Measurements from ENCODE around the gene PIK3R1. TPM values are rescaled to one million over a fixed set of nuclear protein-coding genes. Genes with fewer than 3 reads are reported as not detected.

Gene PIK3R1
- total RNA-seq, 1 experiment from 2014 or later, result 1.7 TPM

DNA sequence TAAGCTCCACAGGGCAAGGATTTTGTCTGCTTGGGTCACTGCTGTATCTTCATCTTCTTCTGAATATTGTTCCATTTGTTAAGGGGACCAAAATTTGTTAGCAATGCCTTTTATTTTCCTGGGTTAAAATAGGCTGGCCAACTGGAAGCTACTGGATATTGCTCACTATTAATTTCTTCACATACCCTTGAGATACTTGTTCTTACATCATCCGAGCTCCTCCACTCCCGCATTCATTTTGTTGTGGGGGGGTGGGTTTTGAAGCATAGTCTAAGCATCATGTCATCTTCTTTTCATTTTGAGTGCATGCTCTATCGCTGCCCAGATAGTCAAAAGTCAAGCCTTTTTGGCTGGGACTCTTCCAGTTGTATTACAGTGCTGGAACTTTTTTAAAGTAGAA is 42.5 kb upstream of the PIK3R1 start:
- Histone ChIP-seq H3F3A (ENCODE audit: low read length, unreplicated experiment) (no peaks in the 10 kb centered on the region), H3K4me2 (ENCODE audit: low read length) (no peak overlapping the region), H3K4me1 (ENCODE audit: insufficient read depth, low read length) (no peaks in the 10 kb centered on the region), H3K9me2 (replicated peaks; ENCODE audit: low read length) (no peaks in the 10 kb centered on the region), H3K27me3 (ENCODE audit: low read length) (peaks cover 8% of the 10 kb centered on the region; the same call in 1 of the 2 replicates), H3K9ac (ENCODE audit: low read length) (no peak overlapping the region), H3K9me3 (ENCODE audit: low read length) (no peaks in the 10 kb centered on the region), H3K27ac (ENCODE audit: low read length) (no peak overlapping the region), H4K20me1 (ENCODE audit: low read length) (no peaks in the 10 kb centered on the region), H3K4me3 (ENCODE audit: low read length) (no peak overlapping the region), H3K79me2 (ENCODE audit: low read length) (no peaks in the 10 kb centered on the region), H3K36me3 (ENCODE audit: low read depth, low read length) (no peaks in the 10 kb centered on the region), H2AFZ (ENCODE audit: low read length) (no peak overlapping the region)
- BruUV-seq (replicated peaks), result no TSS peak
- ATAC-seq (no peak), DNase-seq (no peak)
- ChIA-PET POLR2A (ENCODE audit: unreplicated experiment) (no interaction called here), CTCF (no interaction called here)
- TF ChIP-seq EZH2phosphoT487 (IDR thresholded peaks at IDR 0.05; ENCODE audit: borderline replicate concordance, low read length), result no peak
- no peak for TF ChIP-seq EZH2 (IDR thresholded peaks at IDR 0.05; ENCODE audit: low read length, unreplicated experiment)
- no peak for TF ChIP-seq CTCF (conservative IDR thresholded peaks at IDR 0.05; ENCODE audit: low read depth, low read length)
- intact Hi-C loops (cut with micrococcal nuclease), result no loop called here

DNA sequence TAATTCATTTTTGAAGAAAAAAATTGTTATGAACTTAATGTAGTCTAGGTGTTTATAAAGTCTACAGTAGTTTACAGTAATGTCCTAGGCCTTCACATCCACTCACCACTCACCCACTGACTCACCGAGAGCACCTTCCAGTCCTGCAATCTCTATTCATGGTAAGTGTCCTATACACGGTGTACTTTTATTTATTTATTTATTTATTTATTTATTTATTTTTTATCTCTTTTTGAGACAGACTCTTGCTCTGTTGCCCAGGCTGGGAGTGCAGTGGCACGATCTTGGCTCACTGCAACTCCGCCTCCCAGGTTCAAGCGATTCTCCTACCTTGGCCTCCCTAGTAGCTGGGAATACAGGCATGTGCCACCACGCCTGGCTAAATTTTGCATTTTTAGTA is 39.3 kb upstream of the PIK3R1 start:
- Histone ChIP-seq H3K36me3 (ENCODE audit: low read depth, low read length) (no peaks in the 10 kb centered on the region), H3K9me2 (replicated peaks; ENCODE audit: low read length) (no peaks in the 10 kb centered on the region), H3K27ac (ENCODE audit: low read length) (no peak overlapping the region), H3K27me3 (ENCODE audit: low read length) (peaks cover 6% of the 10 kb centered on the region; the same call in 1 of the 2 replicates), H4K20me1 (ENCODE audit: low read length) (no peaks in the 10 kb centered on the region), H3K4me2 (ENCODE audit: low read length) (no peak overlapping the region), H3K4me1 (ENCODE audit: insufficient read depth, low read length) (no peaks in the 10 kb centered on the region), H3K79me2 (ENCODE audit: low read length) (no peaks in the 10 kb centered on the region), H3F3A (ENCODE audit: low read length, unreplicated experiment) (no peaks in the 10 kb centered on the region), H3K4me3 (ENCODE audit: low read length) (no peak overlapping the region), H2AFZ (ENCODE audit: low read length) (no peak overlapping the region), H3K9me3 (ENCODE audit: low read length) (no peaks in the 10 kb centered on the region), H3K9ac (ENCODE audit: low read length) (no peak overlapping the region)
- TF ChIP-seq EZH2phosphoT487 (IDR thresholded peaks at IDR 0.05; ENCODE audit: borderline replicate concordance, low read length) (no peak), CTCF (conservative IDR thresholded peaks at IDR 0.05; ENCODE audit: low read depth, low read length) (no peak), EZH2 (IDR thresholded peaks at IDR 0.05; ENCODE audit: low read length, unreplicated experiment) (no peak)
- CTCF ChIA-PET, result no interaction called here
- no TSS peak for BruUV-seq (replicated peaks)
- intact Hi-C loops (cut with micrococcal nuclease), result no loop called here
- no peak for ATAC-seq
- POLR2A ChIA-PET (ENCODE audit: unreplicated experiment), result no interaction called here
- DNase-seq, result no peak

DNA sequence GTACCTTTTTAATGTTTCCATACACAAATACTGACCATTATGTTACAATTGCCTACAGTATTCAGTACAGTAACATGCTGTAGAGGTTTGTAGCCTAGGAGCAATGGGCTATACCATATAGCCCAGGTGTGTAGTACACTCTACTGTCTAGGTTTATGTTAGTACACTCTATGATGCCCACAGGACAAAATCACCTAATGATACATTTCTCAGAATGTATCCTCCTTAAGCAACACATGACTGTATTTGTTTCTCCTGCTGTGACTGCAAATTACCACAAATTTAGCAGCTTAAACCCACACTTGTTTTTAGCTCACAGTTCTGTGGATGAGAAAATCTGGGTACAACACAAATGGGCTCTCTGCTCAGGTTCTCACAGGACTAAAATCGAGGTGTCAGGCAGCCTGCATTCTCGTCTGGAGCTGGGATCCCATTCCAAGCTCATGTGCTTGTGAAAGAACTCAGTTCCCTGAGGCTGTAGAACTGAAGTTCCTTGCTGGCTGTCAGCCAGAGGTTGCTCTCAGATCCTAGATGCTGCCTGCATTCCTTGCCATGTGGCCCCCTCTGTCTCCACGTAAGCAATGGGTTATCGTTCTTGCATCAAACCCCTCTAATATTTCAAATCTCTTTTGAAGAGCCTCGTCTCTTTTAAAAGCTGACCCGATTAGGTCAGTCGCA is 38.6 kb upstream of the PIK3R1 start:
- POLR2A ChIA-PET (ENCODE audit: unreplicated experiment), result no interaction called here

More for the DNA sequence above, 38.6 kb upstream of the PIK3R1 start:
- no peak overlapping the region for H3K4me2 ChIP-seq (ENCODE audit: low read length)
- intact Hi-C loops (cut with micrococcal nuclease), result no loop called here
- no peaks in the 10 kb centered on the region for H3K36me3 ChIP-seq (ENCODE audit: low read depth, low read length)
- no peak overlapping the region for H3K4me3 ChIP-seq (ENCODE audit: low read length)
- ATAC-seq, result no peak
- no peak overlapping the region for H2AFZ ChIP-seq (ENCODE audit: low read length)
- H3K27me3 ChIP-seq (ENCODE audit: low read length), result no peaks in the 10 kb centered on the region
- H4K20me1 ChIP-seq (ENCODE audit: low read length), result no peaks in the 10 kb centered on the region
- H3K9me2 ChIP-seq (replicated peaks; ENCODE audit: low read length), result no peaks in the 10 kb centered on the region
- no peaks in the 10 kb centered on the region for H3K4me1 ChIP-seq (ENCODE audit: insufficient read depth, low read length)
- no peak for DNase-seq
- TF ChIP-seq CTCF (conservative IDR thresholded peaks at IDR 0.05; ENCODE audit: low read depth, low read length) (no peak), EZH2 (IDR thresholded peaks at IDR 0.05; ENCODE audit: low read length, unreplicated experiment) (no peak), EZH2phosphoT487 (IDR thresholded peaks at IDR 0.05; ENCODE audit: borderline replicate concordance, low read length) (no peak)
- no peaks in the 10 kb centered on the region for H3K79me2 ChIP-seq (ENCODE audit: low read length)
- no peak overlapping the region for H3K27ac ChIP-seq (ENCODE audit: low read length)
- BruUV-seq (replicated peaks), result no TSS peak
- no peak overlapping the region for H3K9ac ChIP-seq (ENCODE audit: low read length)
- CTCF ChIA-PET, result no interaction called here
- H3F3A ChIP-seq (ENCODE audit: low read length, unreplicated experiment), result no peaks in the 10 kb centered on the region
- no peaks in the 10 kb centered on the region for H3K9me3 ChIP-seq (ENCODE audit: low read length)

Data from PC-3 (cell line).